HG03354 (cell line): ENCODE results near the gene ITLN1.

Experiments
- ATAC-seq: cut with Tn5 transposase; IDR thresholded peaks from one replicate; pipeline ENCODE4 v1.9.1; 2021; ENCODE audit warnings: mild to moderate bottlenecking; ENCODE audit not compliant: unreplicated experiment, poor library complexity, severe bottlenecking

Gene ITLN1

DNA sequence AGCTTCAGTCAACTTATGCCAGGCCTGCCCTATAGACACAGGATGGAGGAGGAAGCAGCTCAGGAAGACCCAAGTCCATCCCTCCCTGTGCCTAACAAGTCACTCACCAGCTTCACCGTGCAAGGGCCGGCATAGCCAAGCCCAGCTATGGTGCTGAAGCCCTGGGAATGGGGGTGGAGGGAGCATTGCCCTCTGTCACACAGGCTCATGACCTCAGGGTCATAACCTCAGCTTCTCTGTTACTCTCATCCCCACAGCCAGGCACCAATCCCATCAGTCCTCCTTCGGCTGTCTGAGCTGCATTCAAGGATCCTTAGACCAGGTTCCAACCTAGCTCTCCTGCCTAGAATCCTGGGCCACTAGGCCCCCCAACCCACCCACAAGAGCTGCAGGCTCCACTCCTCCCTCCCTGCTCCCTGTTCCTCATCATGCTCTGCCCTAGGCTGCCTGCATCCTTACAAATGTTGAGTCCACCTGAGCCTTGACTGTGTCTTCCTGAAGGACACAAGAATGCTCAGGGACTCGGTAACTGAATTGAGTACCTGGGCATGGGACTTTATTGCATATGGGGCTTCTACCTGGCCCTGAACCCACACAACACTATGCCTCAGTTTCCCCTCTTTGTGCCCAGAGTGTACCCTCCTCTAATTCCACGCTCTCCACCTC lies 24.0 kb downstream of the ITLN1 start:
- ATAC-seq, result no peak

DNA sequence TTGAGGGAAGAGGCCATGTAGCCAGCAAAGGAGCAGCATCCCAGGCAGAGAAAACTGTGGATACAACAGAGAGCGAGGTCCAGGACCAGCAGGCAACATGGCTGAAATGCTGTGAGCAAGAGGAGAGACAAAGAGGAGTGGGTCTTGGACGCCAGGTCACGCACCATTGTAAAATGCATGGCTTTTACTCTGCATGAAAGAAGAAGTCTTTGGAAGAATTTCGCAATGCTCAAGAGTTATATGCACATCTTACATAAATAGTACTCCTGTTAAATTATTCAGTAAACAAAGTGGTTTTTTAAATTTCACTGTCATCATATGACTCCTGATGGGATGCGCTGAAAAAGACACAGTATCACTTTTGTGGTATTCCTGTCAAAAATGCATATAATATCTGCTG lies 25.8 kb downstream of the ITLN1 start:
- no peak for ATAC-seq

DNA sequence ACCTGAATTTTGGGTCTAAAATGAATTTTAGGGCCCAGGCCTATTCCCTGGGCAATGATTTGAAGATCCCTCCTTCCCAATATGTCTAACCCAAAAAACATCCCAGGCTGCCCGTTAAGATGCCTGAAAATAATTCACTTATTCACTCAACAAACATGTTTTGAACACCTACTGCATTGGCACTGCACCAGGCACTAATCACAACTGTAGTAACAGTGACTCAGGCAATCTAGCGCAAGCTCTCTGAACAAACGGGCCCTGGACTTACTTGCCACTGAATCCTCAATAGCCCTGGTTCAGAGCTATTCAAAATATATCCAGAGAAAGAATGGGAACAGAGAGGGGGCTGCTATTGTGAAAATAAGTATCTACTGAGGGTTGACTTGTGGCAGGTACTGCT lies 26.5 kb downstream of the ITLN1 start:
- no peak for ATAC-seq

DNA sequence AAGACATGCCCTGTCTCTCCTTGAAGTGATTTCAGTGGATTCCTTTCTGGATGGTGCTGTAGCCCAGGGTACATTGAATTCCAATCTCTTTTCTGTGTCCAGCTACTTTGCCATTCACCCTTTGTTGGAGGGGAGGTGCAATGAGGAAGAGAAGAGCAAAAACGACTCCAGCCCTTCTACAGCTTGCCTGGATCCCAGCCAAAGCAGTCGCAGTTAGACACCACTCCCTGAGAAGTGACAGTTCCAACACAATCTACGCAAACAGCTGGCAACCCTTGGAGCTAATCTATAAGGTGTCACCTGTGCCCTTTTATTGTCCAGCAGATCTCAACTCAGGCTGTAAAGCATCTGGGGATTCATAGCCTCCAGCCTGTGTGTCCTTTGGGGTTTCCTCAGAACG lies 26.9 kb downstream of the ITLN1 start:
- no peak for ATAC-seq

DNA sequence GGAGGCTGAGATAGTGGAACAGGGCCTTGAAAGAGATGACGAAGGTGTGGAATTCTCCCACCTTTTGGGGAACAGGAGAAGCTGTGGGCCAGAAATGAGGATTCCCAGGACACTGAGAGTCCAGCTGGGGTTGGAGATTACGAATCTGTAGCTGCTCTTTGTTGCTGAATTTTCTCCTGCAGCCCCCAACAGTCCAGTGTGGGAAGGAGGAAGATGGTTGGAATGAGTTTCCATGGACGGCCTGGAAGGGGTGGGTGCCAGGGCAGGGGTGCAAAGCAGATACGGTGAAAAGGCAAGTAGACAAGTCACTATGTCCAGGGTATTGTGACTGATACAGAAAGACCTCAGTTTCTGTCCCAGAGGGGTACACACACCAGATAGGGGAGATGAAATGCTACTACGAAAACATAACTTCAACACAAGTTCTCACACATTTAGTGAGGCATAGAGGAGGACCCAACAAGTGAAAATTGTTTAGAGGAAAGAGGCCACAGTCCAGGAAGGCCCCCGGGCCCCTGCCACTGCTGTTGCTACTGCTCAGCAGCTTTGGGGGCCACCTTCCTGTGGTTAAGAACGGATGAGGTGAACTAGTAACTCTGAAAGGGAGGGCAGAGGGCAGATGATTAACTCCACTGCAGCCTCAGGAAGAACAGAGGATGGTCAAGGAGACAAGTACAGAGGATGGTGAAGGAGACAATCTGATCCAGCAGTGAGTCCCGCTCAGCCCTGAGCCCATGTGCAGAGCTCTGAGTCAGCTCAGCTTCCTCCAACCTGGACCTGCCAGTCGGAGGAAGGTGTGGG lies 29.6 kb downstream of the ITLN1 start:
- peak; percentile 90 for ATAC-seq

DNA sequence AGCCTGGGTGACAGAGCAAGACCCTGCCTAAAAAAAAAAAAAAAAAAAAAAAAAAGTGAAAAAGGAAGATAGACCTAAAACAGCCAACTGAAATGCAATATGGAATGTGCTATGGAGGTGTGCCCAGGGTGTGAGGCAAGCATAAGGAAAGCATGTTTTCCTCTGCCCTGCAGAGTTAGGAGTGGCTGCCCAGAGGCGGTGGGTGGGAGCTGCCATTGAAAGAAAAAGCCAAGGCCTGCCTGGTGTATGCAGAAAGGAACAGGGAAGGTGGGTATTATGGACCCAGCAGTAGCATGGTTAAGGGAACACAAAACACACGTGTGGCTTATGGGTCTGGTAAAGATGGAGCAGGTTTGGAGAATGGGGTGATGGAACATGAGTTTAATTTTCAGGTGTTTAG lies 31.2 kb downstream of the ITLN1 start:
- no peak for ATAC-seq

DNA sequence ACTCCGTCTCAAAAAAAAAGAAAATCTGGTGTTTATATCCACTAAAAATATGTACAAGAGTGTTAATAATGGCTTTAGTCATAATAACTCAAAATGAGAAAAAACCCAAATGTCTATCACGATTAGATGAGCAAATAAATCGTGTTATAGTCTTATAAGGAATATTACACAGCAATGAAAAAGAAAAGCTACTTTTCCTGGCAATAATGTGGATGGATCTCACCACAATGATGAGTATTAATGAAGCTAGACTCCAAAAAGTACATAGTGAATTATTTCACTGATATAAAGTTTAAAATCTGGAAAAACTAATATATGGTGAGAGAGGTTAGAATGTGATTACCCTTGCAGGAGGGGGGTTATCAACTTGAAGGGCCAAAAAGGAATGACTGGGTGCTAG lies 32.0 kb downstream of the ITLN1 start:
- no peak for ATAC-seq

DNA sequence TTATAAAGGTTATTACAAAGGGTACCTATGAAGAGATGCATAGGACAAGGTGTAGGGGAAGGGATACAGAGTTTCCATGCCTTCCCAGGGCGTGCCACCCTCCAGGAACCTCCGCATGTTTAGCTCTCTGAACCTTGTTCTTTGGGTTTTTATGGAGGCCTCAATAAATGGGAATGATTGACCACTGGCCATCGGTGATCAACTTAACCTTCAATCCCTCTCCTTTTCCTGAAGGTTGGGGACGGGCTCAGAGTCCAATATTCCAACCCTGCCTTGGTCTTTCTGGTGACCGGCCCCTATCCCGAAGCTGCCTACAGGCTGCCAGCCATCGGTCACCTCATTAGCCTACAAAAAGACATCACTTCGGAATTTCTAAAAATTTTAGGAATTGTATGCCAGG lies 34.0 kb downstream of the ITLN1 start:
- ATAC-seq, result no peak

DNA sequence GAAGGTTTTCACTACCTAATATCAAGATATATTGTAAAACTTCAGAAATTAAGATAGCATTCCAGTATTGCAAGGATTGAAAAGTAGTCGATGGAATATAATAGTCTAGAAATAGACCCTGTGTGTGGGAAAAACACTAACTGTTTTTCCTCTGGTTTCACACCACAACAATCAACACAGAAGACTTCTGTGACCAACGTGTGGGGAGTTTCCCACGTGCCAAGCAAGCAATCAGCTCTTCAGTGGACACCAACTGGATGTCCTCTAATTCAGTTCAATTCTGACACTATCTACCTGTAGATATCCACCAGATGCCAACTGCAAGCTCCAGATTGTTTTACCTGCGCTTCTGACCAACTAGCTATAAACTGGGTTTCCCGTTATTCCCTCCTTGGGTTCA lies 34.4 kb downstream of the ITLN1 start:
- ATAC-seq, result no peak

DNA sequence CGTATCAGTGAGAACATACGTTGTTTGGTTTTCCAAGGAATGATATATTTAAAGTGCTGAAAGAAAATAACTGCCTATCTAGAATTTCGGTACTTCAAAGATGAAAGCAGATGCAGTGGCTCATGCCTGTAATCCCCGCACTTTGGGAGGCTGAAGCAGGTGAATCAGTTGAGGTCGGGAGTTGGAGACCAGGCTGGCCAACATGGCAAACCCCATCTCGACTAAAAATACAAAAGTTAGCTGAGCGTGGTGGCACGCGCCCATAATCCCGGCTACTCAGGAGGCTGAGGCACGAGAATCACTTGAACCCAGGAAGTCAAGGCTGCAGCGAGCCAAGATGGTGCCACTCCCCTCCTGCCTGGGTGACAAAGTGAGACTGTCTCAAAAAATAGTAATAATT lies 38.7 kb downstream of the ITLN1 start:
- no peak for ATAC-seq

DNA sequence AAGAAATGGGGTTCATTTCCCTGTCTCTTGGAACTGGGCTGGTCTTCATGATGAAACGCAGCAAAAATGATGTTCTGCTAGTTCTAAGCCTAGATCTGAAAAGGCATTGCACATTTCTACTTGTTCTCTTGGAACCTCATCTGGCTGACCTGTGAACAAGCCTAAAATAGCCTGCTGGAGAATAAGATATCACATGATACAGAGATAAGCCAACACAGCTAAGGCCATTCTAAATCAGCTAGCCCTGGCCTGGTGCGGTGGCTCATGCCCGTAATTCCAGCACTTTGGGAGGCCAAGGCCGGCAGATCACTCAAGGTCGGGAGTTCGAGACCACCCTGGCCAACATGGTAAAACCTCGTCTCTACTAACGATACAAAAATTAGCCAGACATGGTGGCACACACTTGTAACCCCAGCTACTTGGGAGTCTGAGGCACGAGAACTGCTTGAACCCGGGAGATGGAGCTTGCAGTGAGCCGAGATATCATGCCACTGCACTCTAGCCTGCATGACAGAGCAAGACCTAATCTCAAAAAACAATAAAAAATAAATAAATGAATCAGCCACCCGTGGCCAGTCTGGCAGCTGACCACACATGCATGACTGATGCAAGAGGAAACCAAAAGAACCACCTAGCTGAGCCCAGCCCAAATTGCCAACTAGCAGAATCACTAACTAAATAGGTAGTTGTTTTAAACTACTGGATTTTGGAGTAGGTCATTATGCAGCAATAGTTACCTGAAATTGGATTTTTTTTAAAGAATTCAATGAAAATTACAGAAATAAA lies 40.3 kb downstream of the ITLN1 start:
- no peak for ATAC-seq

DNA sequence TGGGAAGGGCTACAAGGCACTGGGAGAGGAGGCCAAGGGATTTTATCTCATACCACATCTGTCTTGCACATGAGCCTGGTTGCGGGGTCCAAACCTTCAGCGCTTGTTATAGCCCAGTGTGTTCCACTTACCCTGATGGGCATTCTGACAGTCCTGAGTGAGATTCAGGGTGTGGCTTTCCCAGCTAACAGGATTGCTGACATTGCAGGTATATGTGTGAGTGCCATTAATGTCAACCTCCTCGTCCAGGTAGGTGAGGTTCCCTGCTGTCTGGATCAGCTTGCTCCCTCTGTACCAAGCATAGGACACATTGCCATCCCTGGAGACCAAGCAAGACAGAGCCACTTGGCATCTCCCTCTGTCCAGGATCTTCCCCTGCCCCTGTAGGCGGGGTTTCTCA lies 43.9 kb downstream of the ITLN1 start:
- ATAC-seq, result no peak

DNA sequence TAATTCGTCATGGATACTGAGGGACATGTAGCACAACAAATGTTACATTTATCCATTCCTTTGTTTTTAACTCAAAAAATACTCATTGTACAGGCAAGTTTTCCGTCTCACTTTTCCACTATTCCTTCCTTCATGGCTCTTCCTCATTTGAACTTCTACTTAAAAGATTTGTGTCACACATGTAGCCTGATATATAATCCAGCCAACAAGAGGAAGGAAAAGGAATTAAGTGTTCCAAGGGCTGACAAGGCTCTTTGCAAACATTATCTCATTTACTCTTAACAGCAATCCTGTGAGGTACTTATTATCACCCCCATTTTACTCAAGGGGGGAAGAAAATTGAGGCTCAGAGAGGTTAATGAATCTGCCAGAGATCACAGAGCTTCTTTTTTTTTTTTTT lies 45.2 kb downstream of the ITLN1 start:
- ATAC-seq, result no peak

DNA sequence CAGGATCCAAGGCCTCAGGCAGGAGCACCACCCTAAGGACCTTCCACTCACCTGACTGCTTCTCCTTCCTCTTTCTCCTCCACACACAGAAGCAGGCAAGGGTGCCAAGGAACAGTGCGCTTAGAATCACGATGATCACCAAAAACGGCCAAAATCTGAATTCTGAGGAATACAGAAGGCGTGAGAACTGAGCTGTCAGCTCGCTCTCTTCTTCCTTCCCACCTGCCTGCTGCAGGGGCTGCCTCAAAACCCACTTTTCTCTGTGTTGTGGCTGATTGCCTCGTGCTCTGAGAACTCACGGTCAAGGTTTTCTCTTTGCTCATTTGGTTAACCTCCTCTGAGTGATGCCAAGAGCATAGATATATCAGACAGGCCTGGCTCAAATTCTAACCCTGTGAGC lies 46.1 kb downstream of the ITLN1 start:
- ATAC-seq, result no peak

DNA sequence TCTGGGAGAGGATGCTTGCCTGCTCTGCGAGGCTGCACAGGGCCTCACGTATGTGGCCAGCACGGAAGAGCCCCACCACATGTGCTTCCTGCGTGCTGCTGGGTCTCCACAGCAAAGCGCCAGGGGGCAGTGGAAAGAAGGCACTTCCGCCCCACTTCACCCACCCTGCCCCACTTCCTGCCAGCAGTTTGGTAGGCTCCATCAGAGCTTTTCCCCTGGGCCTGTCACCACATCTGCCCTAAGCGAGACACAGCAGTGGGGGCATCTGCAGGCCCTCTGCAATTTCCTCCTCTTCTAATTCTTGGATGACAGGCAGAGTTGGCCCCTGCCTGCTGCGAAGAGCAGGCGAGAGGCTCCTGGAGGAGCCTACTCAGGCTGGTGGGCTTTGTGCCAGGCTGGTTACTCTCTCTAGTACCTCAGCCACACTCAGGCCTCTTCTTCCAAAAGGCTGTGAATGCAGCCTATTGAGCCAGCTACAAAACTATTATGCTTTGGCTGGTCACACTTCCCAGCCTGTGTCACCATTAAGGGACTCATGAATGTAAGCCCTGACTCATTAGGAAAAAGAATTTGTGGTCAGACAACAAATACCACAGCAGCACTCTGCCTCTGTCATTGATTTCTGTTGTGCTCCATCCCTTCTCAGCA lies 47.3 kb downstream of the ITLN1 start:
- ATAC-seq, result peak; percentile 81

DNA sequence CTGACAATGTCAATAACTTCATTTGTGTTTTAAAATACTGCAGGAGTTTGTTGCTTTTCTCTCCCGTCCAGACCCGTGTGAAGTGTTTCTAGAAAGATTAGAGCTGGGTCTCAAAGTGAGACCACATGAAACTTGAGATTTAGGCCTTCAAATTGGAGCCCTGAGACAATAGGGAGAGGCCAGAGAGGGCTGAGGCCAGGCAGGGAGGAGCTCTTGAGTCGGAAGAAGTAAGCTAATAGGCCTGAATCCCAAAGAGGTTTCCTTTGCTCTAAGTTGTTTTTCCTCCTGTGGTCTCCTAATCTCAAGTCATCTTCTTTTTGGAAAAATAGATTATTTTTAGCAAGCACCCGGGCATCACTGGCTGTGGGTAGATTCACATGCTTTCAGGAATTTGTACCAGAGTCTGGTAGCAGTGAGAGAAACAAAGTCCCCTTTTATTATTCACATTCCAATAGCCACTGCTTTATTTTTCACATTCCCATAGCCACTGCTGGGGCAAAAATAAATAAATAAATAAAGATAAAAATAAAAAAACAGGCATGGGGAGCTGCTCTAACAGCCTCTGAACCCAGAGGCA lies 47.9 kb downstream of the ITLN1 start:
- no peak for ATAC-seq

DNA sequence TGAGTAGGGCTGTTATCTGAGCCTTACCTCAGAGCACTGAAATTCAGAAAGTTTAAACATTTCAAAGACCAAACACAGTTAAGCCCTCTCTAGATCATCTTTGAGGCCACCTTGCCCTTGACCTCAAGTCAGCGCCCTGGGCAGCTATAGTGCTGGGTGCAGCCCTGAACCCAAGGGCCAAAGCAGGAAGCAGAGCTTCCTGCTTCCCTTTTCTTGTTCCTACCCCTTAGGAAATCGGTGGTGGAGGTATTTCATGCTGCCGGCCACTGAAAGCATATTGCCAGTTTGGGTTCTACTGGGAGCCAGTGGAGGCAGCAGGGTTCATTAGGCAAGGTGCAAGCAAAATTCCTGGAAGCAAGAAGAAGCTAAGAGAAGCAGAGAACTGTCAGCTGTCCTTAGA lies 48.4 kb downstream of the ITLN1 start:
- no peak for ATAC-seq

DNA sequence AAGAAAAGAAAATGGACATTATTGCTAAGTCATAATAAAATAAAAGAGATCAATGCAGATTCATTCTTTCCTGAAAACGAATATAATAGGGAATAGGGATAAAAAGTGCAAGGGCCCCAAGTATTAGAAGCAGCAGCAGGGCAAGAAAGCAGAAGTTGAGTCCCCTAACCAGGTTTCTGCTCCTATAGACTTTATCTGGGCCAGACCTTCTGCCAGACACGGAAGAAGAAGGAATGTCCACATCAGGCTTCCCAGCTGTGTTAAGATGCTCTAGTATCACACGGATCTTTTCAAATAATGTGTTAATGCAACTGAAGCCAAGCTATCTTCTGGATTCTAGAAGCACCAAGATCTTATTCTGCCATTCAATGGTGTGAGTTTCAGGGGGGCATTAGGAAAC lies 49.2 kb downstream of the ITLN1 start:
- ATAC-seq, result no peak

DNA sequence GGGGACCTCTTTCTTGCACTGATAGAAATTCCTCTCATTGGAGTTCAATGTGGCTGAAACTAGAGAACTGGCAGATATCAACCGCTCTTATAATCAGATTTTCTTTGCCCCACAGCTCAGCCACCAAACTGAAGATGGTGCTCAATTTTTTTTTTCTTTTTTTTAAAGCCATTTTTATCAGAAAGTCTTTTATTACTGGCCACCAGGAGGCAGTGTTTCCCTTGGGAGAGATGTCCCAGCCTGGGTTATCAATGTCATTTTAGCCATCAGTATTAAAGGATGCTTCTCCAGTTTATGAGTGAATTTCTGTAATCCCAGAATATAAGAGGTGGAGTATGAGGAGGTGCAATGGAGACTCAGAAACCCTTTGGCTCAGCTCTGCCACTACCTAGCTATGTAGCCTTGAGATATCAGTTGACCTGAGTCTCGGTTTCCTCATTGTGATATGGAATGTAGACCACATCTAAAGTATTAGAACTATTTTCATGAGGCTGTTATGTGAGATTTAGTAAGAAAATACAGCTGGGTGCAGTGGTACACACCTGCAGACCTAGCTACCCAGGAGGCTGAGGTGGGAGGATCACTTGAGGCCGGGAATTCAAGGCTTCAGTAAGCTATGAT lies 49.9 kb downstream of the ITLN1 start:
- no peak for ATAC-seq
